Ramos (cell line): ENCODE measurements around the gene BRF1.

Experiments used
- in situ Hi-C: fragments of 300-500 bp; cut with MboI; formaldehyde crosslinking; loops from one replicate; pipeline ENCODE4 v1.14.3; 2022; ENCODE audit warnings: low sequenced_read_pairs; ENCODE audit not compliant: unreplicated experiment

BRF1 gene

GRCh38 chr14:105219043-105219612, 81.7 kb downstream of the BRF1 start:
- in situ Hi-C loops: loop anchor here (25.0 kb wide), 1 partner anchor 118 kb away; no protein-coding TSS in a partner anchor

GRCh38 chr14:105218611-105219010, 82.2 kb downstream of the BRF1 start:
- in situ Hi-C loops: loop anchor here (25.0 kb wide), 1 partner anchor 119 kb away; no protein-coding TSS in a partner anchor

GRCh38 chr14:105217774-105218173, 83.0 kb downstream of the BRF1 start:
- in situ Hi-C loops: loop anchor here (25.0 kb wide), 1 partner anchor 120 kb away; no protein-coding TSS in a partner anchor

GRCh38 chr14:105216490-105217247, 84.1 kb downstream of the BRF1 start:
- in situ Hi-C loops: loop anchor here (25.0 kb wide), 1 partner anchor 121 kb away; no protein-coding TSS in a partner anchor

GRCh38 chr14:105215602-105216001, 85.2 kb downstream of the BRF1 start:
- in situ Hi-C loops: loop anchor here (25.0 kb wide), 1 partner anchor 122 kb away; no protein-coding TSS in a partner anchor

- in situ Hi-C loops: loop anchor here (25.0 kb wide), 1 partner anchor 123 kb away; no protein-coding TSS in a partner anchor
These were observed 86.4 kb downstream of the BRF1 start for GRCh38 chr14:105214324-105214915.

GRCh38 chr14:105213361-105213760, 87.4 kb downstream of the BRF1 start:
- in situ Hi-C loops: loop anchor here (25.0 kb wide), 1 partner anchor 124 kb away; no protein-coding TSS in a partner anchor

- in situ Hi-C loops: loop anchor here (25.0 kb wide), 1 partner anchor 125 kb away; no protein-coding TSS in a partner anchor
These were observed 88.1 kb downstream of the BRF1 start for GRCh38 chr14:105212541-105213300.

GRCh38 chr14:105211758-105212089, 89.1 kb downstream of the BRF1 start:
- in situ Hi-C loops: loop anchor here (25.0 kb wide), 1 partner anchor 126 kb away; no protein-coding TSS in a partner anchor

- in situ Hi-C loops: loop anchor here (25.0 kb wide), 1 partner anchor 126 kb away; no protein-coding TSS in a partner anchor
These were observed 89.6 kb downstream of the BRF1 start for GRCh38 chr14:105211086-105211757.

- in situ Hi-C loops: loop anchor here (25.0 kb wide), 1 partner anchor 127 kb away; no protein-coding TSS in a partner anchor
These were observed 90.4 kb downstream of the BRF1 start for GRCh38 chr14:105210266-105211025.

GRCh38 chr14:105209646-105210045, 91.2 kb downstream of the BRF1 start:
- in situ Hi-C loops: loop anchor here (25.0 kb wide), 1 partner anchor 128 kb away; no protein-coding TSS in a partner anchor

GRCh38 chr14:105209091-105209490, 91.7 kb downstream of the BRF1 start:
- in situ Hi-C loops: loop anchor here (25.0 kb wide), 1 partner anchor 128 kb away; no protein-coding TSS in a partner anchor

- in situ Hi-C loops: loop anchor here (25.0 kb wide), 1 partner anchor 129 kb away; no protein-coding TSS in a partner anchor
These were observed 92.1 kb downstream of the BRF1 start for GRCh38 chr14:105208738-105209075.

- in situ Hi-C loops: loop anchor here (25.0 kb wide), 1 partner anchor 129 kb away; no protein-coding TSS in a partner anchor
These were observed 92.6 kb downstream of the BRF1 start for GRCh38 chr14:105207996-105208737.

- in situ Hi-C loops: loop anchor here (25.0 kb wide), 1 partner anchor 130 kb away; no protein-coding TSS in a partner anchor
These were observed 93.3 kb downstream of the BRF1 start for GRCh38 chr14:105207460-105207901.

- in situ Hi-C loops: loop anchor here (25.0 kb wide), 1 partner anchor 130 kb away; no protein-coding TSS in a partner anchor
These were observed 93.9 kb downstream of the BRF1 start for GRCh38 chr14:105206873-105207272.
